GM18517 (cell line): ENCODE results near the gene RPUSD1.
"Not testable (repeated sequence)": the region's sequence is repeated elsewhere in the genome, so short reads cannot be mapped to it uniquely, and the experiment has no call there.

Experiments
- ATAC-seq: cut with Tn5 transposase; IDR thresholded peaks from one replicate; pipeline ENCODE4 v1.9.1; 2021; ENCODE audit warnings: mild to moderate bottlenecking, moderate library complexity; ENCODE audit not compliant: unreplicated experiment

The RPUSD1 gene

GRCh38 chr16:768428-768827 is 19.8 kb downstream of the RPUSD1 start:
- no peak for ATAC-seq

GRCh38 chr16:767743-768235 is 20.4 kb downstream of the RPUSD1 start:
- ATAC-seq = no peak

- no peak for ATAC-seq
Measured at GRCh38 chr16:766820-767640, 21.2 kb downstream of the RPUSD1 start.

- no peak for ATAC-seq
Measured at GRCh38 chr16:766008-766819, 22.0 kb downstream of the RPUSD1 start.

GRCh38 chr16:765488-765865 is 22.7 kb downstream of the RPUSD1 start:
- no peak for ATAC-seq

- ATAC-seq = no peak
Measured at GRCh38 chr16:764848-765487, 23.2 kb downstream of the RPUSD1 start.

GRCh38 chr16:764184-764750 is 23.9 kb downstream of the RPUSD1 start:
- no peak for ATAC-seq

GRCh38 chr16:763369-764183 is 24.6 kb downstream of the RPUSD1 start:
- ATAC-seq = no peak

- no peak for ATAC-seq
Measured at GRCh38 chr16:762595-763268, 25.4 kb downstream of the RPUSD1 start.

- no peak for ATAC-seq
Measured at GRCh38 chr16:761625-762513, 26.3 kb downstream of the RPUSD1 start.

GRCh38 chr16:760545-761343 is 27.4 kb downstream of the RPUSD1 start, which contains the start of gene MSLN:
Gene MSLN (plus strand): TSS chr16:760734. CDS start chr16:762681, 1,947 bp downstream.
- no peak for ATAC-seq

GRCh38 chr16:760065-760464 is 28.1 kb downstream of the RPUSD1 start:
- ATAC-seq = no peak

GRCh38 chr16:759110-759910 is 28.9 kb downstream of the RPUSD1 start:
- ATAC-seq = no peak

GRCh38 chr16:756428-756827 is 31.8 kb downstream of the RPUSD1 start:
- no peak for ATAC-seq

- no peak for ATAC-seq
Measured at GRCh38 chr16:754656-755055, 33.5 kb downstream of the RPUSD1 start.

- not testable (repeated sequence) for ATAC-seq
Measured at GRCh38 chr16:754121-754607, 34.0 kb downstream of the RPUSD1 start.

- ATAC-seq = no peak
Measured at GRCh38 chr16:752007-752312, 36.2 kb downstream of the RPUSD1 start.
